ENCODE data around the gene PSMD3.

PSMD3 gene

GRCh38 chr17:39969375-39969774 lies 11.2 kb upstream of the PSMD3 start:
- no peak for DNase-seq (ENCODE audit: low read depth)
- H3K4me3 ChIP-seq (ENCODE audit: control insufficient read depth, low read depth, low read length) = no peak overlapping the region
- TF ChIP-seq, protein P1, sequence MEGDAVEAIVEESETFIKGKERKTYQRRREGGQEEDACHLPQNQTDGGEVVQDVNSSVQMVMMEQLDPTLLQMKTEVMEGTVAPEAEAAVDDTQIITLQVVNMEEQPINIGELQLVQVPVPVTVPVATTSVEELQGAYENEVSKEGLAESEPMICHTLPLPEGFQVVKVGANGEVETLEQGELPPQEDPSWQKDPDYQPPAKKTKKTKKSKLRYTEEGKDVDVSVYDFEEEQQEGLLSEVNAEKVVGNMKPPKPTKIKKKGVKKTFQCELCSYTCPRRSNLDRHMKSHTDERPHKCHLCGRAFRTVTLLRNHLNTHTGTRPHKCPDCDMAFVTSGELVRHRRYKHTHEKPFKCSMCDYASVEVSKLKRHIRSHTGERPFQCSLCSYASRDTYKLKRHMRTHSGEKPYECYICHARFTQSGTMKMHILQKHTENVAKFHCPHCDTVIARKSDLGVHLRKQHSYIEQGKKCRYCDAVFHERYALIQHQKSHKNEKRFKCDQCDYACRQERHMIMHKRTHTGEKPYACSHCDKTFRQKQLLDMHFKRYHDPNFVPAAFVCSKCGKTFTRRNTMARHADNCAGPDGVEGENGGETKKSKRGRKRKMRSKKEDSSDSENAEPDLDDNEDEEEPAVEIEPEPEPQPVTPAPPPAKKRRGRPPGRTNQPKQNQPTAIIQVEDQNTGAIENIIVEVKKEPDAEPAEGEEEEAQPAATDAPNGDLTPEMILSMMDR (IDR thresholded peaks at IDR 0.05; ENCODE audit: control insufficient read depth, insufficient read depth, low read depth, low read length, missing control alignments) = no peak

DNA sequence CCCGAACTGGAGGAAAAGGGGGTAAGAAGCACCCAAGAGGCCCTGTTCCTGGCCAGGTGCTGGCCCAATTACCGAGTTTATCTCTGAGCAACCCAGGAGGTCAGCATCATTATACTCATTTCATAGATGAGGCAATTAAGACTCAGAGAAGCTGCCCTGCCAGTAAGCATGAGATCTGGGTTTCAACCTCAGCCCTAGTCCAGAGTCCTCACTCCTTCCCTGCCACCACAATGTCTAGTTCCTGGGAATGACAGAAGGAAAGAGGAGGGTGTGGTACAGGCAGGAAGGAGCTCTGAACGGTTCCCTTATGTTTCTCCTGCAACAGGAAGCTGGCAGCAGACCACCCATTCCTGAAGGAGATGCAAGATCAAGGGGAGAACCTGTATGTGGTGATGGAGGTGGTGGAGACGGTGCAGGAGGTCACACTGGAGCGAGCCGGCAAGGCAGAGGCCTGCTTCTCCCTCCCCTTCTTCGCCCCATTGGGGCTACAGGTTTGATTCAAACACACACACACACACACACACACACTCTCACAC lies 10.4 kb upstream of the PSMD3 start:
- H3K4me3 ChIP-seq (ENCODE audit: control insufficient read depth, low read depth, low read length) = no peak overlapping the region
- DNase-seq (ENCODE audit: low read depth) = no peak
- TF ChIP-seq, protein P1 (IDR thresholded peaks at IDR 0.05; ENCODE audit: control insufficient read depth, insufficient read depth, low read depth, low read length, missing control alignments) = no peak

- no peak for DNase-seq (ENCODE audit: low read depth)
- TF ChIP-seq, protein P1 (IDR thresholded peaks at IDR 0.05; ENCODE audit: control insufficient read depth, insufficient read depth, low read depth, low read length, missing control alignments) = no peak
- H3K4me3 ChIP-seq (ENCODE audit: control insufficient read depth, low read depth, low read length) = no peak overlapping the region
Measured at GRCh38 chr17:39971076-39971603, 9.5 kb upstream of the PSMD3 start.

DNA sequence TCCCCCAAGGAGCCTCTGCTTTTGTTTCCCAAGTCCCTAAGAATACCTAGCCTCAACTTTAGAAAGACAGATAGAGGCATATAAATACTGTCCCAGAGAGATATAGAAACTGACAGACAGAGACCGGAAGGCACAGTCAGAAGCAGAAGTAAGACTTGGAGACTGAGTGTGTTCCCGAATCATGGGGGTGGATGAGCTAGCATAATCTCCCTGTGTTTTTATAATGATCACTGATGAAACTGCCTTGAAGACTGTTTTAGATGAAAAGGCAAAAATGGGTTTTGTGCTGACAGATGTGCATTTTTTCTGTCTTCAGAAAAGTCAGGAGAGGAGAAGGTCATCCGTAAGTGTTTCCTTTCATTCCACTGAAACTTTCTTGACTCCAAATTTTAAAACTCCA lies 8.3 kb upstream of the PSMD3 start:
- TF ChIP-seq, protein P1 (IDR thresholded peaks at IDR 0.05; ENCODE audit: control insufficient read depth, insufficient read depth, low read depth, low read length, missing control alignments) = no peak
- no peak overlapping the region; the same call in 1 of the 2 replicates for H3K4me3 ChIP-seq (ENCODE audit: control insufficient read depth, low read depth, low read length)
- DNase-seq (ENCODE audit: low read depth) = no peak

DNA sequence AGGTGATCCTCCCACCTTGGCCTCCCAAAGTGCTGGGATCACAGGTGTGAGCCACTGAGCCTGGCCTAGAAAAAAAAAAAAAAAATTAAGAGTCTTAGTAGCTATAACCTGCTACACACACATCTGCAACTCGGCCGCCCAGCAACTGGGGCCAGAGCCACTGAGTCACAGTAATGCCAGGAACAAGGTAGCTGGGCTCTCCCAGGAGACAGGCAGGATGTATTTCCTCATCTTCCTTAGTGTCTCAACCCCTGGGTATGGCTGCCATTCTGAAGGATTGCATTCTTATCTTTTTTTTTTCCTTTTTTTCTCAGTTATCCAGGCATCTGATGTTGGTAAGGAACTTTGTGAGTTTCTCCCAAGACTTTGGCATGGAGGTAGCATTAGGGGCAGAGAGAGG lies 7.1 kb upstream of the PSMD3 start:
- no peak overlapping the region for H3K4me3 ChIP-seq (ENCODE audit: control insufficient read depth, low read depth, low read length)
- DNase-seq (ENCODE audit: low read depth) = no peak
- TF ChIP-seq, protein P1 (IDR thresholded peaks at IDR 0.05; ENCODE audit: control insufficient read depth, insufficient read depth, low read depth, low read length, missing control alignments) = no peak

DNA sequence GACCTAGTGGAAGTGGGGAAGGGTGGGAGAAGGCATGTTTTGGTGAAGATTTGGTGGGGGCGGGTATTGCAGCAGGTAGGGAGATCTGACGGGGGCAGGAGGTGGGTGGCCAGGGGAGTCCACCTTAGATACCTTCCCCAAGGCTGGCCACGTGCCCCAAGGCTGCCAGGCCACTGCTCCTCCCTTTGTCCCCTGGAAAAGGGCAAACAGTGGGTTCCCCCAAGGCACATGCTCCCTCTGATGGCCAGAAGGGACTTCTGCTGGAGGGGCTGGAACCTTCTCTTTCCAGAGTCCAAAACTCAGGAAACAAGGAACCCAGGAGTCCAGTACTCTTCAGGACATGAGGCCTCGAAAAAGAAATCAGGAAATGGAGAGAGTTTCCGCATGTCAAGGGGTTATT lies 6.2 kb upstream of the PSMD3 start:
- no peak for DNase-seq (ENCODE audit: low read depth)
- no peak overlapping the region for H3K4me3 ChIP-seq (ENCODE audit: control insufficient read depth, low read depth, low read length)
- TF ChIP-seq, protein P1 (IDR thresholded peaks at IDR 0.05; ENCODE audit: control insufficient read depth, insufficient read depth, low read depth, low read length, missing control alignments) = no peak

All from AG09309 (cell line).